ENCODE measurements around the gene SAMD11. TPM values are rescaled to one million over a fixed set of nuclear protein-coding genes. Genes with fewer than 3 reads are reported as not detected.
"Not testable (repeated sequence)": the region's sequence is repeated elsewhere in the genome, so short reads cannot be mapped to it uniquely, and the experiment has no call there.

The SAMD11 gene
- 10 to 100 TPM; 23.2 to 66.4 (median 32.9) TPM for polyA plus RNA-seq (ENCODE audit: insufficient read depth in 1 of 5, insufficient read length in 5 of 5, low replicate concordance in 1 of 5)
- long read RNA-seq, donor 1, partial matches to known transcripts: 105 of 162 reads
- long read RNA-seq, donor 1, other reads (novel, unspliced or antisense): 55 of 162 reads
- long read RNA-seq, donor 2, partial matches to known transcripts: 0 of 4 reads
- long read RNA-seq, donor 2, other reads (novel, unspliced or antisense): 0 of 4 reads
- long read RNA-seq, donor 3, partial matches to known transcripts: 5 of 9 reads
- long read RNA-seq, donor 3, other reads (novel, unspliced or antisense): 0 of 9 reads
- long read RNA-seq, donor 4, partial matches to known transcripts: 7 of 8 reads
- long read RNA-seq, donor 4, other reads (novel, unspliced or antisense): 0 of 8 reads
- long read RNA-seq, donor 5, partial matches to known transcripts: 6 of 8 reads
- long read RNA-seq, donor 5, other reads (novel, unspliced or antisense): 0 of 8 reads
- long read RNA-seq, donor 6, partial matches to known transcripts: 17 of 19 reads
- long read RNA-seq, donor 6, other reads (novel, unspliced or antisense): 0 of 19 reads
- long read RNA-seq, donor 7, partial matches to known transcripts: 26 of 27 reads
- long read RNA-seq, donor 7, other reads (novel, unspliced or antisense): 0 of 27 reads
- long read RNA-seq, donor 8, partial matches to known transcripts: 0 of 1 reads
- long read RNA-seq, donor 8, other reads (novel, unspliced or antisense): 0 of 1 reads

- peak; percentile 84 to 88 for DNase-seq
These were observed at the start of gene SAMD11 for GRCh38 chr1:923131-923990. Gene SAMD11, plus strand, starts transcription at chr1:923923. Its CDS starts 509 bp downstream, at chr1:924432.

GRCh38 chr1:876428-877208, 47.1 kb upstream of the SAMD11 start:
- DNase-seq: peak; percentile 47 to 48

- not testable (repeated sequence) for DNase-seq
These were observed 46.3 kb upstream of the SAMD11 start for GRCh38 chr1:877209-877986.

DNA sequence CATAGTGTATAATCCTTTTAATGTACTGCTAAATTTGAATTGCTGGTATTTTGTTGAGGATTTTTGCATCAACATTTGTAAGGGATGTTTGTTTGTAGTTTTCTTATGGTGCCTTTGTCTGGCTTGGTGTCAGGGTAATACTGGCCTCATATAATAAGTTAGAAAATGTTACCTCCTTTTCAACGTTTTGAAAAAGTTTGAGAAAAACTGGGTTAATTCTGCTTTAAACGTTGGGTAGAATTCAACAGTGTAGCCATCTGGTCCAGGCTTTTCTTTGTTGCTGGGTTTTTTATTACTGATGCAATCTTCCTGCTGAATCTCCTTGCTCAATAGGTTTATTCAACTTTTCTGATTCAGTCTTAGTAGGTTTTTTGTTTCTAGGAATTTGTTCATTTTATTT, 43.2 kb upstream of the SAMD11 start:
- not testable (repeated sequence) for DNase-seq

DNA sequence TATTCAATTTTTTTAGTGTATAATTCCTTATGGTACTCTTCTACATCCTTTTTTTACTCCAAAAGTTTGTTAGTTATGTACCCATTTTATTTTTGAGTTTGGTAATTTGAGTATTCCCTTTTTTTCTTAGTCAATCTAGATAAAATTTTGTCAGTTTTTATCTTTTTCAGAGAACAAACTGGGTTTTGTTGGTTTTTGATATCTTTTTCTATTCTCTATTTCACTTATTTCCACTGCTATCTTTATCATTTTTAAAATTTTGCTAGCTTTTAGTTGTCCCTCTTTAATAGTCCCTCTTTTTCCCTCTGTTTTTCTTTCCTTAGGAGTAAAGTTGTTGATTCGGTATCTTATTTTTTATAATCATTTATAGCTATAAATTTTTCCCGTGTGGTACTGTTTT, 42.8 kb upstream of the SAMD11 start:
- DNase-seq: not testable (repeated sequence)

DNA sequence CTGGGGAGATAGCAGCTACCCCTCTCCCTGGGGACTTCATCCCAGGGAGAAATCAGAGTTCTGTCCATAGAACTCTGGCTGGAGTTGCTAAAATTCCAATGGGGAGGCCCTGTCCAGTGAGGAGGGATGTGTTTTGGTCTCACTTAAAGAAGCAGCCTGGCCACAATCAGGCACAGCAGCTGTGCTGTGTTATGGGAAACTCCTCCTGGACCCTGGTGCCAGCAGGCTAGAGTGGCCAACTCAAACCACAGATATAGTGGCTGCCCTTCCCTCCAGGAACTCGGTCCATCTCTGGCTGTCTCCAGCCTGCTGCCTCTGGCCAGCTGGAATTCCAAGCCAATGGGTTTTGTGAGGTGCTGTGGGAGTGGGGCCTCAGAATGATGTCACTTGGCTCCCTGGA, 37.4 kb upstream of the SAMD11 start:
- no peak for DNase-seq

GRCh38 chr1:886760-887159, 37.0 kb upstream of the SAMD11 start:
- no peak for DNase-seq

DNA sequence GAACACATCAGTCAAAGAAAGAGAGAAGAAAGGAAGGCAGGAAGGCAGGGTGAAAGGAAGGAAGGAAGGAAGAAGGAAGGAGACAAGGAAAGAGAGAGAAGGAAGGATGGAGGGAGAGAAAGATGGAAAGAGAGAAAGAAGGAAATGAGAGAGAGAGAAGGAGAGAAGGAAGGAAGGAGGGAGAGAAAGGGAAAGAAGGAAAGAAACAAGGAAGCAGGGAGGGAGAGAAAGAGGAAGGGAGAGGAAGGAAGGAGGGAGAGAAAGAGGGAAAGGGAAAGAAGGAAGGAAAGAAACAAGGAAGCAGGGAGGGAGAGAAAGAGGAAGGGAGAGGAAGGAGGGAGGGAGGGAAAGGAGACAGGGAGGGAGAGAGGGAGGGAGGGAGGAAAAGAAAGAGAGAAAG, 35.4 kb upstream of the SAMD11 start:
- DNase-seq: no peak

DNA sequence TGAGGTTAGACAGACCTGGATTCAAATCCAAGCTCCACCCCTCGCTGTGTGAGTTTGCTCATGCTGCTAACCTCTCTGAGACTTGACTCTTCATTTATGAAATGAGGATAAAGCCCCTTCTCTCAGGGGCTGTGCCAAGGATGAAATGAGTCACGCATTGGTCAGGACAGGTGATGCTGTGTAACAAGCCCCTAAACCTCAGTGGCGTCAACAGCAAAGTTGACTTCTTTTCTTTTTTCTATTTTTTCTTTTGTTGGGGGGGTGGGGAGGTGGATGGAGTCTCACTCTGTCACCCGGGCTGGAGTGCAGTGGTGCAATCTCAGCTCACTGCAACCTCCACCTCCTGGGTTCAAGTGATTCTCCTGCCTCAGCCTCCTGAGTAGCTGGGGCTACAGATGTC, 33.9 kb upstream of the SAMD11 start:
- DNase-seq: not testable (repeated sequence)

GRCh38 chr1:890234-890633, 33.5 kb upstream of the SAMD11 start:
- not testable (repeated sequence) for DNase-seq

DNA sequence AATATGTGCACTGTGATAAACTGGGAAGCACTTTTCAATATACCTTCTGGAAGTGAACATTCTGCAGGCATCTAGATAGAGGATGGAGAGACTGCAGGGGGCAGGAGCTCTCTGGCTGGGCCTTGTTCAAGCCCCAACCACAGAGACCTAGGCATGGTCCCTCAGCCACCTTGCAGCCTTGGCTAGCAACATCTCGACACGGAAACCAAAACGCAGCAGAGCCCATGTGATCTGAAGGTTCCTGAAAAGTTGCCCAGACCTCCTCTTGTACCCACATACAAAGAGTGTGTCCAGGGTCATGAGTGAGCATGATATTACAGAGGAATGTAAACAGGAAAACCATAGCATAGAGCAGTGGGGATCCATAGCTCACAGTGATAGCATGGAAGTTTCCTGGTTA, 33.1 kb upstream of the SAMD11 start:
- no peak for DNase-seq

DNA sequence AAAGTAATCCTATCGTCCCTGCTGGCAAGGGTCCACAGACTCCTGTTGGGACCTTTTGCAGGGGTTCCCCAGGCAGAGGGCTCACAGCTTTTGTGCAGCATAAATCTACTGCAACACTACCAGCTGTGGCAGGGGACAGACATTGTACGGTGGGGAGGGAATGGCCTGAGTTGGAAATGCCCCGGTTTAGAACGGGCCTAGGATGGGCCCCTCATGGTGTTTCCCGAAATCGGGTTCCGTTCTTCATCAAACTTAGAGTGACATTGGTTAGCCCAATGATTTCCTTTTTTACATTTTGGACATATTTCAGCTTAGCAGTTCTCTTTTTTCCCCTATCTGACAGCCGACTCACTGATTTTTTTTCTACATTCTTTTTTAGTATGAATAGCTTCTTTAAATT, 26.5 kb upstream of the SAMD11 start:
- no peak for DNase-seq

DNA sequence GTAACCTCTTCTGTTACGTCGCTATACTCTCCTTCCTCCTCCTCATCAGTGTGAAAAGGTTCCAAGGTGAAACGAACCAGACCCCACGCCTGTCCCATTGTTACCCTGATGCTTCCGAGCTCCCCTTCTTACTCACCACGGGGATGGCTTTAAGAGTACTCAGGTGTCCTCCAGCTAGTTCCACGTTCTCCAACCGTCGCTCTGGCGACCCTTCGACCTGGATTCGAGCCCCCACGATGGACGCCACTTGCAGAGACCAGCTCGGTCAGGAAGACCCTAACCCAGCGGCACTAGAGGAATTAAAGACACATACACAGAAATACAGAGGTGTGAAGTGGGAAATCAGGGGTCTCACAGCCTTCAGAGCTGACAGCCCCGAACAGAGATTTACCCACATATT, 25.8 kb upstream of the SAMD11 start:
- not testable (repeated sequence) for DNase-seq

DNA sequence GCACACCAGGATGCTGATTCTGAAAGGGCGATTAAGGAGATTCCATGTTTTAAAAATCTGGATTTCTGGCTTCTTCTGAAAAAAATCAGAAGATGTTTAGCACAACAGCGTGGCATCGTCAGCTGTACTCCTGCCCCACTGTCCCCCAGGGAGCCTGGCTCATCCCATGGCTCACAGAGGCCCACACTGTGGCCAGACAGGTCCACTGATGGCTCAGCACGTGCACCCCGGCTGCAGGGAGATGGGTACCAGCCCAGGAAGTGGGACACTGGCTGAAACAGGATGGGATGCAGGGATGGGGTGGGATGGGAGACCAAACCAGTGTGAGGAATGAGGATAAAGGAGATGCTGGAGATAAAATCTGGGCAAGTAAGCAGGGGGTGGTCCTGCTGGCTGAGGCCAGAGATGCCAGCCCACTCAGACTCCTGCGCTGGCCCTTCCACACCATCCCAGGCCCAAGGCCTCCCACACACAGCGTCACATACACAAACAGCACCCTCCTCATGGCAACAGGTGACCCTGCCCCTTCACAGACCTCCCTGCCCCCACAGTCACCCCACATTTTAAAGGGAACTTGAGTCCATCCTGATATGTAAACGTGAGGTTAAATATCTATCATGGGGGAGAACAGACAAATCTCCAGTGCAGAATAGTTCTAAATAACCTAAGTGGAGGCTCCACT, 23.9 kb upstream of the SAMD11 start:
- DNase-seq: no peak

- no peak for DNase-seq
These were observed 22.4 kb upstream of the SAMD11 start for GRCh38 chr1:901108-901859.

- no peak for DNase-seq
These were observed 20.9 kb upstream of the SAMD11 start for GRCh38 chr1:902802-903201.

GRCh38 chr1:903305-903704, 20.4 kb upstream of the SAMD11 start:
- no peak for DNase-seq

DNA sequence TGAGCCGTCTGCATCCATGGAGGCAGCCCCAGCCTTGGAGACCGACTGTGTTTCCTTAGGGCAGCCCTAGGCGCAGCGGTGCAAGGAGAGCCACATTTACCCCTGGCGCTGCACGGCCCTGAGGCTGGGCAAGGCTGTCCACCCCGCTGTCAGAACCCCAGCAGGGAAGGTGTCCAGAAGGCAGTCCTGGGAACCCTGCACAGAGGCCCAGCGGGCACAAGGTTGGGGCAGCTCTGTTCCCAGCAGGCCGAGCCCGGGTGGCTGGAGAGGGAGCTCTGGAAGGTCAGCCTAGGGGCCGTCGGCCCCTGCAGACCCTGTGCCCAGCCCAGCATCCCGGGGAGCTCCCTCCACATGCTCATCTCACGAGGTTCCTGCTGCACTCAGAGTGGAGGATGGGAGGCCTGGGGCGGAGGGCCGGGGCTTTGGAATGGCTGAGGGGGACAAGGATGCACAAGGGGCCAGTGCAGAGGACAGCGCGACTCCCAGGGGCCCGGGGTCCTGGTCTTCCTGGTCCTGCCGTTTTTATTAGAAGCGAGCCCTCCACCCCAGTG, 19.9 kb upstream of the SAMD11 start:
- DNase-seq: no peak
